ENCODE results near the gene WDR45. TPM values are rescaled to one million over a fixed set of nuclear protein-coding genes. Genes with fewer than 3 reads are reported as not detected.
A peak's percentile ranks its signal among the peaks of the same experiment; 100 is the strongest.

The WDR45 gene
- polyA plus RNA-seq, 1 donor from 2014 or later, result 26.5 TPM

DNA sequence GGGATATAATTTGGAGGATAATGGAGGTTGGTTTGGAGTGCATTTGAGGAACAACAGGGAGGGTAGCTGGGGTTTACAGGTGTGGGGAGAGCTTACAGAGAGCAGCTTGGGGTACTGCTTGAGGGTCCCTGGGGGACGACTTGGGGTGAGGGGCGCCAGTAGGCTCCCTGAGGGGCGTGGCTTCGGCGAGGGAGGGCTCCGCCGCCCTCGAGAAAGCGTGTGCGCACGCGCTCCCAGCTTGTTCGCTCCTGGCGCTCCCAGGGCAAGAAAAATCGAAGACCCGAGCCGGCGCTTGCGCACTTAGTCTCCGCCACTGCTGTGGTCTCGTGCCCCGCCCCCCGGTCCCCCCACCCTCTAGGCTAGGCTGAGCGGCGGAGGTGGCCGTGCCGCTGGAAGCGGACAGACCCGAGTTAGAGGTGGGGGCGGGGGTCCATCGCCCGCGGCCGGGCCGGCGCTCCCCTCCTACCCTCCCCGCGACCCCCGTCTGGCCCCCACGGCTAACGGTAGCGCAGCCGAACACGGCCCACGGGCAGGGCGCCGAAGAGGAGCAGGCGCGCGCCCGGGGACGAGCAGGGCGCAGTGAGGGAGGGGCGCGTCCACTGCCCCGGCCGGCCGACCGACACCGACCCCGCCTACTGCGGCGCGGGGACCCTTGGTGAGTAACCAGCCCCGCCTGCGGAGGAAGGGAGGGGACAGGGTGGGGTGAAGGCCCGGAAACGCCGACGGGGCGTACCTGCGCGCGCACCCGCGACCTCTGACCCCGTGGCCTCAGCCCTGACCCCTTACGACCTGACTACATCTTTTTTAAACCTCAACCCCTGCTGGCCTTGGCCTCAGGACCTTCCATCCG lies 26.2 kb downstream of the WDR45 start:
- peak overlapping the region; percentile 74 for H3K4me3 ChIP-seq (ENCODE audit: low read length)
- H3K9me3 ChIP-seq (ENCODE audit: low read length), result no peaks in the 10 kb centered on the region
- no peak for TF ChIP-seq REST (IDR thresholded peaks at IDR 0.05; ENCODE audit: borderline replicate concordance)
- no peak for TF ChIP-seq MXI1 (conservative IDR thresholded peaks at IDR 0.05; ENCODE audit: poor library complexity, severe bottlenecking)
- peak; percentile 33 for TF ChIP-seq POLR2AphosphoS5 (IDR thresholded peaks at IDR 0.05)
- TF ChIP-seq, protein P1, sequence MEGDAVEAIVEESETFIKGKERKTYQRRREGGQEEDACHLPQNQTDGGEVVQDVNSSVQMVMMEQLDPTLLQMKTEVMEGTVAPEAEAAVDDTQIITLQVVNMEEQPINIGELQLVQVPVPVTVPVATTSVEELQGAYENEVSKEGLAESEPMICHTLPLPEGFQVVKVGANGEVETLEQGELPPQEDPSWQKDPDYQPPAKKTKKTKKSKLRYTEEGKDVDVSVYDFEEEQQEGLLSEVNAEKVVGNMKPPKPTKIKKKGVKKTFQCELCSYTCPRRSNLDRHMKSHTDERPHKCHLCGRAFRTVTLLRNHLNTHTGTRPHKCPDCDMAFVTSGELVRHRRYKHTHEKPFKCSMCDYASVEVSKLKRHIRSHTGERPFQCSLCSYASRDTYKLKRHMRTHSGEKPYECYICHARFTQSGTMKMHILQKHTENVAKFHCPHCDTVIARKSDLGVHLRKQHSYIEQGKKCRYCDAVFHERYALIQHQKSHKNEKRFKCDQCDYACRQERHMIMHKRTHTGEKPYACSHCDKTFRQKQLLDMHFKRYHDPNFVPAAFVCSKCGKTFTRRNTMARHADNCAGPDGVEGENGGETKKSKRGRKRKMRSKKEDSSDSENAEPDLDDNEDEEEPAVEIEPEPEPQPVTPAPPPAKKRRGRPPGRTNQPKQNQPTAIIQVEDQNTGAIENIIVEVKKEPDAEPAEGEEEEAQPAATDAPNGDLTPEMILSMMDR (IDR thresholded peaks at IDR 0.05; ENCODE audit: poor library complexity, severe bottlenecking), result no peak
- no peak for TF ChIP-seq EZH2 (IDR thresholded peaks at IDR 0.05; ENCODE audit: borderline replicate concordance, insufficient read depth, low read length, poor library complexity, severe bottlenecking)
- TF ChIP-seq EP300 (conservative IDR thresholded peaks at IDR 0.05; ENCODE audit: poor library complexity, severe bottlenecking), result no peak
- H4K20me1 ChIP-seq (ENCODE audit: insufficient read depth), result no peaks in the 10 kb centered on the region
- peak overlapping the region; percentile 39 for H3K4me2 ChIP-seq (ENCODE audit: low read length)
- H3K27ac ChIP-seq (ENCODE audit: low read length), result no peak overlapping the region
- no peaks in the 10 kb centered on the region for H3K79me2 ChIP-seq (replicated peaks; ENCODE audit: insufficient read depth, low read length)
- H3K9me2 ChIP-seq (ENCODE audit: insufficient read depth, low read length), result no peaks in the 10 kb centered on the region
- peak overlapping the region; percentile 72 for H3K9ac ChIP-seq (ENCODE audit: low read length)
- H3F3A ChIP-seq (ENCODE audit: insufficient read depth, low read length, poor library complexity, severe bottlenecking), result no peaks in the 10 kb centered on the region
- peak overlapping the region; percentile 33 for H2AFZ ChIP-seq (ENCODE audit: low read depth, low read length)
- no peaks in the 10 kb centered on the region for H3K27me3 ChIP-seq (ENCODE audit: insufficient read depth, low read depth, low read length)
- no peaks in the 10 kb centered on the region for H3K36me3 ChIP-seq (ENCODE audit: insufficient read depth, low read length)

- Histone ChIP-seq H4K20me1 (ENCODE audit: insufficient read depth) (no peaks in the 10 kb centered on the region), H3K79me2 (replicated peaks; ENCODE audit: insufficient read depth, low read length) (peaks cover 6% of the 10 kb centered on the region), H3K27me3 (ENCODE audit: insufficient read depth, low read depth, low read length) (no peaks in the 10 kb centered on the region), H3K36me3 (ENCODE audit: insufficient read depth, low read length) (no peaks in the 10 kb centered on the region), H3K9ac (ENCODE audit: low read length) (no peak overlapping the region), H3K4me2 (ENCODE audit: low read length) (no peak overlapping the region), H3K9me3 (ENCODE audit: low read length) (no peaks in the 10 kb centered on the region), H3K4me3 (ENCODE audit: low read length) (peak overlapping the region; percentile 77), H3K9me2 (ENCODE audit: insufficient read depth, low read length) (no peaks in the 10 kb centered on the region), H2AFZ (ENCODE audit: low read depth, low read length) (no peak overlapping the region), H3F3A (ENCODE audit: insufficient read depth, low read length, poor library complexity, severe bottlenecking) (no peaks in the 10 kb centered on the region), H3K27ac (ENCODE audit: low read length) (peak overlapping the region; percentile 34)
- TF ChIP-seq POLR2AphosphoS5 (IDR thresholded peaks at IDR 0.05) (no peak), REST (IDR thresholded peaks at IDR 0.05; ENCODE audit: borderline replicate concordance) (no peak), EP300 (conservative IDR thresholded peaks at IDR 0.05; ENCODE audit: poor library complexity, severe bottlenecking) (no peak), SMC3 (conservative IDR thresholded peaks at IDR 0.05; ENCODE audit: poor library complexity) (no peak)
- TF ChIP-seq, protein P1 (IDR thresholded peaks at IDR 0.05; ENCODE audit: poor library complexity, severe bottlenecking), result no peak
Observed at GRCh38 chrX:49043987-49044281, 35.8 kb downstream of the WDR45 start.
